Neuronal stem cell (in vitro differentiated cells): Measurements from ENCODE around the gene KIFAP3.

Experiments used
- DNase-seq: peaks from one replicate; pipeline ENCODE4 v3.0.0-alpha.2; 2013; ENCODE audit warnings: low spot score
- H2AFZ ChIP-seq: one replicate; pipeline ENCODE4 v1.6.1; 2013; ENCODE audit warnings: mild to moderate bottlenecking, low read length, inconsistent platforms
- H2AK5ac ChIP-seq: 2 replicates; pipeline ENCODE4 v1.6.1; 2013; ENCODE audit warnings: low read depth, mild to moderate bottlenecking, inconsistent platforms, low read length, moderate library complexity, mixed read lengths
- H2BK120ac ChIP-seq: 2 replicates; pipeline ENCODE4 v1.6.1; 2013; ENCODE audit warnings: low read depth, mild to moderate bottlenecking, inconsistent platforms, low read length, moderate library complexity, mixed read lengths
- H2BK12ac ChIP-seq: one replicate; pipeline ENCODE4 v1.6.1; 2013; ENCODE audit warnings: low read length, inconsistent platforms
- H2BK15ac ChIP-seq: 2 replicates; pipeline ENCODE4 v1.6.1; 2013; ENCODE audit warnings: mild to moderate bottlenecking, low read length, inconsistent platforms, mixed read lengths
- H2BK5ac ChIP-seq: one replicate; pipeline ENCODE4 v1.6.1; 2013; ENCODE audit warnings: inconsistent platforms, mild to moderate bottlenecking, low read length, moderate library complexity
- H3K14ac ChIP-seq: one replicate; pipeline ENCODE4 v1.6.1; 2013; ENCODE audit warnings: low read length, inconsistent platforms
- H3K18ac ChIP-seq: 2 replicates; pipeline ENCODE4 v1.6.1; 2013; ENCODE audit warnings: low read length, inconsistent platforms
- H3K23ac ChIP-seq: 2 replicates; pipeline ENCODE4 v1.6.1; 2013; ENCODE audit warnings: low read depth, mild to moderate bottlenecking, mixed read lengths, low read length, inconsistent platforms; ENCODE audit not compliant: poor library complexity
- H3K27ac ChIP-seq: replicated peaks from 3 replicates; pipeline ENCODE4 v1.5.1; 2013; ENCODE audit warnings: low read length, inconsistent platforms
- H3K27me3 ChIP-seq, 3 experiments: 2 replicates each; pipeline ENCODE4 v1.6.1; 2013; ENCODE audit warnings: low read length in 3 of 3, mild to moderate bottlenecking in 2 of 3, inconsistent platforms in 1 of 3, low read depth in 1 of 3, mixed read lengths in 1 of 3, moderate library complexity in 1 of 3; ENCODE audit not compliant: control insufficient read depth in 3 of 3, insufficient read depth in 3 of 3
- H3K36me3 ChIP-seq, 2 donors: replicated peaks in 1 of 2; 2 replicates each; pipeline ENCODE4 v1.6.1; 2013; ENCODE audit warnings: low read length in 2 of 2; ENCODE audit not compliant: control insufficient read depth in 2 of 2, insufficient read depth in 2 of 2
- H3K4ac ChIP-seq: 2 replicates; pipeline ENCODE4 v1.6.1; 2013; ENCODE audit warnings: inconsistent platforms, mild to moderate bottlenecking, low read length, moderate library complexity
- H3K4me1 ChIP-seq, 2 donors: 1 replicate in 1 of 2; 2 replicates in 1 of 2; pipeline ENCODE4 v1.6.1; 2013; ENCODE audit warnings: low read length in 2 of 2, low read depth in 1 of 2; ENCODE audit not compliant: control insufficient read depth in 2 of 2, insufficient read depth in 1 of 2
- H3K4me2 ChIP-seq: one replicate; pipeline ENCODE4 v1.6.1; 2013; ENCODE audit warnings: mild to moderate bottlenecking, low read length, inconsistent platforms; ENCODE audit not compliant: insufficient read depth, poor library complexity, severe bottlenecking
- H3K4me3 ChIP-seq, 2 donors: 2 replicates each; pipeline ENCODE4 v1.5.1; 2013; ENCODE audit warnings: low read length in 2 of 2, mild to moderate bottlenecking in 2 of 2, inconsistent platforms in 1 of 2, moderate library complexity in 1 of 2
- H3K79me1 ChIP-seq: one replicate; pipeline ENCODE4 v1.6.1; 2013; ENCODE audit warnings: low read depth, mild to moderate bottlenecking, inconsistent platforms, low read length, moderate library complexity
- H3K9ac ChIP-seq: one replicate; pipeline ENCODE4 v1.6.1; 2013; ENCODE audit warnings: mild to moderate bottlenecking, low read depth, low read length, inconsistent platforms; ENCODE audit not compliant: poor library complexity
- H3K9me3 ChIP-seq, 2 donors: replicated peaks in 1 of 2; 2 replicates each; pipeline versions ENCODE3 to v1.6.1; 2013; ENCODE audit warnings: low read length in 2 of 2, mild to moderate bottlenecking in 2 of 2, inconsistent platforms in 1 of 2, low read depth in 1 of 2, mixed read lengths in 1 of 2, moderate library complexity in 1 of 2; ENCODE audit not compliant: control insufficient read depth in 2 of 2, insufficient read depth in 1 of 2
- H4K8ac ChIP-seq: one replicate; pipeline ENCODE4 v1.6.1; 2013; ENCODE audit warnings: low read depth, mild to moderate bottlenecking, inconsistent platforms, low read length, moderate library complexity
- H4K91ac ChIP-seq: one replicate; pipeline ENCODE4 v1.6.1; 2013; ENCODE audit warnings: low read length, low read depth, mild to moderate bottlenecking, inconsistent platforms; ENCODE audit not compliant: poor library complexity
- WGBS, 2 donors: extraction: QIAGEN DNeasy Blood & Tissue Kit; methylation state at CpG; one replicate each; pipeline ENCODE4 v1.1.7; 2013; ENCODE audit warnings: missing lambda C conversion rate in 2 of 2, mixed read lengths in 1 of 2; ENCODE audit not compliant: insufficient read length in 2 of 2, insufficient replicate concordance in 1 of 2; ENCODE audit errors: extremely low coverage in 2 of 2; 5-methylcytosine and 5-hydroxymethylcytosine counted together

KIFAP3 gene

DNA sequence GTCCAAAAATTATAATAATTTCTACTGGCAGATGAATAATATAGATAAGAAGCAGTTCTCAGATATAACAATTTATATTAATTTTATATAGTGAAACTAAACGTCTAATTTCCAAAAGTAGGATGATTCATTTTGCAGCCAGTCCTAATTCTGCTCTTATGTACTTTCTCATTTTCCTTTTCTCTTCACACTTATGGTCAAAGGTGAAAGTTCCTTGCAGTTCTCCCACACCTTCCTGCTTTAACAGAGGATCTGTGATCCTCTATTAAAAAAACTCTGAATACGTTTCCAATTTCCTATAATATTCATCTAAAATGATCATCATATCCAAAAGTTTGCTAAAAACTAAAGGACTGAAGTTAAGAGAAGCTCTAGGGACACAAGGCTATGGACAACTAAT is 78.5 kb downstream of the KIFAP3 start:
- Histone ChIP-seq H2BK5ac (no peak overlapping the region), H2AFZ (no peak overlapping the region), H3K27me3 (no peaks in the 10 kb centered on the region), H3K18ac (no peak overlapping the region), H2AK5ac (no peak overlapping the region), H2BK15ac (no peak overlapping the region), H3K27ac (no peak overlapping the region), H3K36me3 (no peaks in the 10 kb centered on the region), H3K4me3 (no peak overlapping the region), H3K4me1 (no peaks in the 10 kb centered on the region), H3K14ac (no peak overlapping the region), H3K79me1 (no peaks in the 10 kb centered on the region), H4K91ac (no peak overlapping the region), H4K8ac (no peak overlapping the region), H3K9me3 (no peaks in the 10 kb centered on the region), H3K4me2 (no peak overlapping the region), H2BK120ac (no peak overlapping the region), H2BK12ac (no peak overlapping the region), H3K9ac (no peak overlapping the region), H3K4ac (no peak overlapping the region), H3K23ac (no peak overlapping the region)
- DNase-seq, result no peak
- no CpG with 5 or more reads among the region's 2 CpGs for WGBS, 2 donors

DNA sequence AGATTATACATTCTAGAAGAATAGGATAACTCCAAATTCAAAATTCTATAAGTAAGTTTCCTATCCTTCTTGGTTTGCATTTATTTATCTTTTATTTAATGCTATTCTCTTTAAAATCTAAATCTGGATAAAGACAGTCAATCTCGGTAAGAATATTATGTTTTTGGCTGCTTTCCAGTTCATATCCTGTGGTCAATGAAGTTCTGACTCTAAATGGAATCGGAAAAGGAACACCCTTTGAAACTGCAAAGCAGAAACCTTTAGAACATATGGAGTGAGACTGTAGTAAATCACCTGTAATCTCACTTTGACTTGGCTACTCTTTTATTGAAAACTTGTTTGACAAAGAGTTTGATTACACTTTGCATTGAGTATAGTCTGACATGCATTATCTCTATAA is 85.2 kb downstream of the KIFAP3 start:
- WGBS, 2 donors, result no CpG with 5 or more reads among the region's 2 CpGs
- Histone ChIP-seq H4K8ac (no peak overlapping the region), H3K4me2 (no peak overlapping the region), H3K27me3 (no peaks in the 10 kb centered on the region), H2BK15ac (no peak overlapping the region), H3K14ac (no peak overlapping the region), H3K23ac (no peak overlapping the region), H3K9me3 (no peaks in the 10 kb centered on the region), H3K9ac (no peak overlapping the region), H4K91ac (no peak overlapping the region), H3K36me3 (no peaks in the 10 kb centered on the region), H3K27ac (no peak overlapping the region), H2BK12ac (no peak overlapping the region), H2AFZ (no peak overlapping the region), H2BK5ac (no peak overlapping the region), H2BK120ac (no peak overlapping the region), H3K18ac (no peak overlapping the region), H3K4ac (no peak overlapping the region), H3K4me3 (no peak overlapping the region), H3K4me1 (no peaks in the 10 kb centered on the region), H2AK5ac (no peak overlapping the region), H3K79me1 (no peaks in the 10 kb centered on the region)
- DNase-seq, result no peak

DNA sequence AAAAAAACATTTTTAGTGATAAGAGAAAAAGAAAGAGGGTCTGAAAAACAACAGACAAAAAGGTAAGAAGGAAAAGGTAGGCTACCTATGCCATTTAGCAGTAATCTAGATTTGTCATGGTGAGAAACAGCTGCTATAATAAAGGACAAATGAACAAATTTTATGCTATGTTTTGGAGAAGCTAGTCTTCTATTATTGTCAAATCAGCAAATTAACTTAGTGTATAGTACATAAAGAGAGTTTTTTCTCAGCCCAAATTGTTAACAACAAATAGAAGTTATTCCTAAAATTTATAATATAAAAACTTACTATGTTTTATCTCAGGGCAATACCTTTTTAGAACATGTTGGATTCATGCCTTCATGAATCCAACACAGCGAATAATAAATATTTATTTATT is 88.7 kb downstream of the KIFAP3 start:
- H2BK5ac ChIP-seq, result no peak overlapping the region
- no peaks in the 10 kb centered on the region for H3K36me3 ChIP-seq
- no peaks in the 10 kb centered on the region for H3K9me3 ChIP-seq
- H3K23ac ChIP-seq, result no peak overlapping the region
- no peak overlapping the region for H3K4me2 ChIP-seq
- H4K91ac ChIP-seq, result no peak overlapping the region
- H2BK12ac ChIP-seq, result no peak overlapping the region
- H3K9ac ChIP-seq, result no peak overlapping the region
- no peak overlapping the region for H2BK120ac ChIP-seq
- H3K4ac ChIP-seq, result no peak overlapping the region
- H3K4me3 ChIP-seq, result no peak overlapping the region
- no peak overlapping the region for H3K14ac ChIP-seq
- H2AFZ ChIP-seq, result no peak overlapping the region
- no peak overlapping the region for H3K27ac ChIP-seq
- H4K8ac ChIP-seq, result no peak overlapping the region
- no peaks in the 10 kb centered on the region for H3K4me1 ChIP-seq
- H3K79me1 ChIP-seq, result no peaks in the 10 kb centered on the region
- H2AK5ac ChIP-seq, result no peak overlapping the region
- no peaks in the 10 kb centered on the region for H3K27me3 ChIP-seq
- no peak overlapping the region for H3K18ac ChIP-seq
- no peak overlapping the region for H2BK15ac ChIP-seq
- DNase-seq, result no peak
- no CpG with 5 or more reads among the region's 1 CpG for WGBS, 2 donors

DNA sequence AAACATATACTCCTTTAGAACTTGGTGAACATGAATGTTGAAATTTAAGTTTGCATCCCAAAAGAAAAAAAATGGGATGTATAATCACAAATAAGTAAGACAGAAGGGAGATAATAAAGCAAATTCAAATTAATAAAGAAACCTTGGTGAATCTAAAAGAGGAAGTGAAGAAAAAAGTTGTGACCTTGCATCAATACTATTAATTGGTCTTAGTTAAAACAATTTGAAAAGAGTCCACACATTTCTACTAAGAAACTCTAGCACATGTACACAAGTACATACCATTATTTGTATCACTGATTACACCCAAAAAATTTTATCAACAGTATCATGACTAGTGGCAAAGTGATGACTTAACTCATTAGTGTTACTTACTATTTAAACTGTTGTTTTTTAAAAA is 100.4 kb downstream of the KIFAP3 start:
- no peaks in the 10 kb centered on the region for H3K79me1 ChIP-seq
- no peak overlapping the region for H4K91ac ChIP-seq
- H3K4me2 ChIP-seq, result no peak overlapping the region
- H3K4me1 ChIP-seq, result no peaks in the 10 kb centered on the region
- no peaks in the 10 kb centered on the region for H3K9me3 ChIP-seq
- no peak for DNase-seq
- no peak overlapping the region for H4K8ac ChIP-seq
- no peak overlapping the region for H2BK5ac ChIP-seq
- no peak overlapping the region for H2BK15ac ChIP-seq
- no peaks in the 10 kb centered on the region for H3K27me3 ChIP-seq
- no peak overlapping the region for H2AFZ ChIP-seq
- no peak overlapping the region for H2AK5ac ChIP-seq
- no peak overlapping the region for H3K27ac ChIP-seq
- no peak overlapping the region for H3K9ac ChIP-seq
- no peak overlapping the region for H3K14ac ChIP-seq
- H3K18ac ChIP-seq, result no peak overlapping the region
- no peak overlapping the region for H3K23ac ChIP-seq
- no peaks in the 10 kb centered on the region for H3K36me3 ChIP-seq
- no peak overlapping the region for H3K4ac ChIP-seq
- no peak overlapping the region for H2BK120ac ChIP-seq
- no peak overlapping the region for H3K4me3 ChIP-seq
- no peak overlapping the region for H2BK12ac ChIP-seq
